H1 (cell line): Measurements from ENCODE around the gene EPB41L4B. TPM values are rescaled to one million over a fixed set of nuclear protein-coding genes. Genes with fewer than 3 reads are reported as not detected.

Experiments used
- CTCF ChIA-PET: fragments of 300-600 bp; sonication (Branson Sonifier 250); formaldehyde crosslinking; loops from one replicate; lab custom pipeline; 2021; ENCODE audit not compliant: partially characterized antibody; lab: Charles Lee
- POLR2A ChIA-PET: fragments of 300-600 bp; sonication (Branson Sonifier 250); formaldehyde crosslinking; loops from one replicate; lab custom pipeline; 2021; ENCODE audit warnings: inconsistent platforms; ENCODE audit not compliant: partially characterized antibody; lab: Charles Lee
- DNase-seq, 2 experiments: peaks; one replicate each; pipeline versions ENCODE4 v3.0.0 to v3.0.0-alpha.2; 2010 to 2022; ENCODE audit warnings: low spot score in 2 of 2, low read depth in 1 of 2, mixed read lengths in 1 of 2
- FAIRE-seq: peaks from 2 replicates; lab custom pipeline; 2011; peaks lifted over from hg19 to GRCh38; lab: Jason Lieb, UNC
- H2AFZ ChIP-seq: 2 replicates; pipeline ENCODE4 v1.8.1; 2012; ENCODE audit warnings: low read length, inconsistent platforms
- H2AK5ac ChIP-seq: 2 replicates; pipeline ENCODE4 v1.6.1; 2013; ENCODE audit warnings: low read depth, low read length
- H2BK120ac ChIP-seq: replicated peaks from 2 replicates; pipeline ENCODE3; 2013; ENCODE audit warnings: low read depth, low read length, inconsistent platforms
- H2BK12ac ChIP-seq: 2 replicates; pipeline ENCODE4 v1.6.1; 2013; ENCODE audit warnings: low read depth, low read length
- H2BK15ac ChIP-seq: 2 replicates; pipeline ENCODE4 v1.6.1; 2013; ENCODE audit warnings: low read length
- H2BK20ac ChIP-seq: 2 replicates; pipeline ENCODE4 v1.6.1; 2013; ENCODE audit warnings: low read length
- H2BK5ac ChIP-seq: 2 replicates; pipeline ENCODE4 v1.6.1; 2013; ENCODE audit warnings: low read depth, low read length
- H3K14ac ChIP-seq: 2 replicates; pipeline ENCODE4 v1.6.1; 2013; ENCODE audit warnings: inconsistent platforms; ENCODE audit not compliant: insufficient read length
- H3K18ac ChIP-seq: 2 replicates; pipeline ENCODE4 v1.6.1; 2013; ENCODE audit warnings: low read length; ENCODE audit errors: extremely low read depth
- H3K23ac ChIP-seq: 2 replicates; pipeline ENCODE4 v1.6.1; 2013; ENCODE audit warnings: inconsistent platforms; ENCODE audit not compliant: insufficient read length
- H3K23me2 ChIP-seq: 2 replicates; pipeline ENCODE4 v1.6.1; 2013; ENCODE audit warnings: low read depth, low read length
- H3K27ac ChIP-seq: 2 replicates; pipeline ENCODE4 v1.6.1; 2011; ENCODE audit warnings: low read depth, low read length, inconsistent platforms
- H3K27me3 ChIP-seq, 4 experiments: replicated peaks in 1 of 4; 1 replicate in 1 of 4; 2 replicates in 3 of 4; pipeline versions ENCODE4 v1.6.1 to v1.8.1; 2011 to 2013; ENCODE audit warnings: low read length in 3 of 4, mild to moderate bottlenecking in 3 of 4, inconsistent platforms in 2 of 4, mixed read lengths in 2 of 4, moderate library complexity in 1 of 4; ENCODE audit not compliant: control insufficient read depth in 3 of 4, insufficient read depth in 3 of 4; ENCODE audit errors: extremely low read depth in 1 of 4
- H3K36me3 ChIP-seq, 4 experiments: 2 replicates each; pipeline versions ENCODE4 v1.6.1 to v1.8.1; 2011 to 2013; ENCODE audit warnings: mild to moderate bottlenecking in 4 of 4, low read length in 3 of 4, moderate library complexity in 2 of 4, control low read depth in 1 of 4, inconsistent platforms in 1 of 4; ENCODE audit not compliant: insufficient read depth in 4 of 4, control insufficient read depth in 2 of 4
- H3K4ac ChIP-seq: replicated peaks from 2 replicates; pipeline ENCODE3; 2013; ENCODE audit warnings: low read length, low read depth, mixed read lengths, inconsistent platforms; ENCODE audit not compliant: insufficient read length
- H3K4me1 ChIP-seq, 4 experiments: replicated peaks in 1 of 4; 1 replicate in 1 of 4; 2 replicates in 3 of 4; pipeline versions ENCODE4 v1.6.1 to v1.8.1; 2011 to 2013; ENCODE audit warnings: low read length in 3 of 4, inconsistent platforms in 2 of 4, mixed read lengths in 1 of 4; ENCODE audit not compliant: insufficient read depth in 4 of 4, control insufficient read depth in 3 of 4
- H3K4me2 ChIP-seq, 2 experiments: 2 replicates each; pipeline versions ENCODE4 v1.6.1 to v1.8.1; 2011 to 2013; ENCODE audit warnings: low read depth in 2 of 2, low read length in 2 of 2, control low read depth in 1 of 2, inconsistent platforms in 1 of 2, mild to moderate bottlenecking in 1 of 2; ENCODE audit not compliant: insufficient read depth in 1 of 2
- H3K4me3 ChIP-seq, 4 experiments: fragments of 200-600, 300-600 bp in 1 of 4; sonication (generic), shearing (Covaris generic), sonication (Bioruptor Twin) in 1 of 4; 2 replicates each; pipeline versions ENCODE4 v1.5.1 to v1.8.1; 2011 to 2016; ENCODE audit warnings: low read length in 4 of 4, low read depth in 3 of 4, control low read depth in 2 of 4, inconsistent platforms in 2 of 4, mild to moderate bottlenecking in 2 of 4, mixed read lengths in 1 of 4, moderate library complexity in 1 of 4; ENCODE audit not compliant: insufficient read depth in 2 of 4; ENCODE audit errors: extremely low read depth in 1 of 4
- H3K56ac ChIP-seq: replicated peaks from 2 replicates; pipeline ENCODE3; 2013; ENCODE audit warnings: low read depth, mild to moderate bottlenecking, mixed read lengths, low read length, inconsistent platforms; ENCODE audit not compliant: insufficient read length
- H3K79me1 ChIP-seq: 2 replicates; pipeline ENCODE4 v1.6.1; 2013; ENCODE audit warnings: low read depth, low read length, control low read depth
- H3K79me2 ChIP-seq, 2 experiments: 2 replicates each; pipeline versions ENCODE4 v1.6.1 to v1.8.1; 2012 to 2013; ENCODE audit warnings: low read length in 2 of 2, mild to moderate bottlenecking in 2 of 2, inconsistent platforms in 1 of 2; ENCODE audit not compliant: insufficient read depth in 2 of 2, control insufficient read depth in 1 of 2
- H3K9ac ChIP-seq, 4 experiments: replicated peaks in 1 of 4; 1 replicate in 1 of 4; 2 replicates in 3 of 4; pipeline versions ENCODE4 v1.6.1 to v1.8.1; 2011 to 2013; ENCODE audit warnings: low read depth in 3 of 4, low read length in 3 of 4, control low read depth in 2 of 4, mild to moderate bottlenecking in 2 of 4, moderate library complexity in 2 of 4, inconsistent platforms in 1 of 4; ENCODE audit errors: extremely low read depth in 1 of 4
- H3K9me3 ChIP-seq, 2 experiments: 2 replicates each; pipeline versions ENCODE4 v1.6.1 to v1.8.1; 2012 to 2013; ENCODE audit warnings: mild to moderate bottlenecking in 2 of 2, moderate library complexity in 2 of 2, control low read depth in 1 of 2, inconsistent platforms in 1 of 2, low read depth in 1 of 2, low read length in 1 of 2, mixed read lengths in 1 of 2; ENCODE audit not compliant: insufficient read depth in 2 of 2
- H4K20me1 ChIP-seq, 2 experiments: replicated peaks in 1 of 2; 2 replicates each; pipeline versions ENCODE3 to v1.8.1; 2011 to 2013; ENCODE audit warnings: inconsistent platforms in 2 of 2, low read length in 2 of 2, mild to moderate bottlenecking in 1 of 2; ENCODE audit not compliant: insufficient read depth in 2 of 2, control insufficient read depth in 1 of 2
- H4K5ac ChIP-seq: 2 replicates; pipeline ENCODE4 v1.6.1; 2013; ENCODE audit warnings: low read length, low read depth, mixed read lengths, inconsistent platforms; ENCODE audit not compliant: insufficient read length
- H4K8ac ChIP-seq: 2 replicates; pipeline ENCODE4 v1.8.0; 2013; ENCODE audit warnings: mild to moderate bottlenecking, moderate library complexity, low read length, inconsistent platforms; ENCODE audit not compliant: insufficient read depth; ENCODE audit errors: extremely low read depth
- H4K91ac ChIP-seq: replicated peaks from 2 replicates; pipeline ENCODE3; 2013; ENCODE audit warnings: low read length, mixed read lengths, inconsistent platforms; ENCODE audit not compliant: insufficient read length
- ATF2 ChIP-seq: IDR thresholded peaks from 2 replicates; pipeline ENCODE4 v1.6.1; 2012; ENCODE audit warnings: low read length, inconsistent platforms
- CEBPB ChIP-seq: IDR thresholded peaks from 2 replicates; pipeline ENCODE4 v1.6.1; 2012; ENCODE audit warnings: low read depth, low read length
- E2F6 ChIP-seq: IDR thresholded peaks from 2 replicates; pipeline ENCODE4 v1.6.1; 2012; ENCODE audit warnings: inconsistent platforms
- FOSL1 ChIP-seq: IDR thresholded peaks from 2 replicates; pipeline ENCODE4 v1.6.1; 2011; ENCODE audit warnings: mild to moderate bottlenecking, low read depth, low read length, moderate library complexity; ENCODE audit not compliant: insufficient read depth
- GABPA ChIP-seq: IDR thresholded peaks from 2 replicates; pipeline ENCODE4 v1.6.1; 2011; ENCODE audit warnings: mild to moderate bottlenecking, low read length, moderate library complexity, borderline replicate concordance; ENCODE audit not compliant: insufficient read depth
- GTF2F1 ChIP-seq: IDR thresholded peaks from 2 replicates; pipeline ENCODE4 v1.6.1; 2012; ENCODE audit warnings: low read depth, low read length, improper control_type of control experiment, borderline replicate concordance
- JUND ChIP-seq: IDR thresholded peaks from 2 replicates; pipeline ENCODE4 v1.6.1; 2011; ENCODE audit warnings: mild to moderate bottlenecking, improper control_type of control experiment, low read length
- SP1 ChIP-seq: IDR thresholded peaks from 2 replicates; pipeline ENCODE4 v1.6.1; 2011; ENCODE audit warnings: low read depth, low read length
- SP2 ChIP-seq: IDR thresholded peaks from 2 replicates; pipeline ENCODE4 v1.6.1; 2012; ENCODE audit warnings: mild to moderate bottlenecking, low read length, inconsistent platforms
- SP4 ChIP-seq: IDR thresholded peaks from 2 replicates; pipeline ENCODE4 v1.6.1; 2012; ENCODE audit warnings: low read length, inconsistent platforms
- SUZ12 ChIP-seq: fragments of 200-600 bp; sonication (generic); IDR thresholded peaks from 2 replicates; pipeline ENCODE4 v1.6.1; 2012; ENCODE audit warnings: mild to moderate bottlenecking, inconsistent platforms, low read length, moderate library complexity, mixed read lengths
- TAF7 ChIP-seq: optimal IDR thresholded peaks from 2 replicates; pipeline ENCODE3; 2011; ENCODE audit warnings: low read depth, mild to moderate bottlenecking, inconsistent platforms, low read length, moderate library complexity, borderline replicate concordance
- TBP ChIP-seq: IDR thresholded peaks from 2 replicates; pipeline ENCODE4 v1.6.1; 2011; ENCODE audit warnings: low read depth, low read length, improper control_type of control experiment
- WGBS, 2 experiments: shearing (Covaris generic) in 1 of 2; methylation state at CpG; one replicate each; pipeline versions ENCODE4 v1.1.6 to v1.1.7; 2013 to 2015; ENCODE audit warnings: low lambda C conversion rate in 2 of 2, mixed read lengths in 2 of 2, inconsistent platforms in 1 of 2, low coverage in 1 of 2, missing lambda C conversion rate in 1 of 2; ENCODE audit not compliant: insufficient replicate concordance in 2 of 2, insufficient coverage in 1 of 2, insufficient read length in 1 of 2; ENCODE audit errors: extremely low coverage in 1 of 2, missing lambda C conversion rate in 1 of 2; 5-methylcytosine and 5-hydroxymethylcytosine counted together
- polyA plus RNA-seq, 7 experiments: library from polyadenylated mRNA; depleted of rRNA in 3 of 7; stranded (reverse) in 5 of 7; unstranded in 2 of 7; fragments of >200 nt in 5 of 7; fragments of 200-250 nt in 2 of 7; gene quantifications; 1 replicate in 5 of 7; 2 replicates in 1 of 7; 4 replicates in 1 of 7; pipeline versions ENCODE4 v1.2.1 to v1.2.3, GENCODE V29; 2011 to 2013; ENCODE audit warnings: missing spikeins in 2 of 7, mixed read lengths in 2 of 7
- total RNA-seq: library from RNA; stranded (reverse); fragmentation: NEBNext Ultra II Directional; extraction: Animal tissue kit (Norgen Biotek cat#: 25700); gene quantifications from 2 replicates; pipeline ENCODE4 v1.2.1, GENCODE V29; 2021

The EPB41L4B gene
- total and polyA plus RNA-seq, 2 of the 8 experiments (the other 6 are each of a cell fraction or from before 2014, with no cell fraction given), result 11.9 to 25.0 TPM

GRCh38 chr9:109289186-109289585 is 31.7 kb downstream of the EPB41L4B start:
- Histone ChIP-seq H3K23me2 (peaks cover 2% of the 10 kb centered on the region; the same call in 1 of the 2 replicates), H3K4ac (no peak overlapping the region), H3K4me2 (no peak overlapping the region), H3K9me3 (no peaks in the 10 kb centered on the region), H3K27me3 (no peaks in the 10 kb centered on the region), H4K20me1 (peaks cover 3 to 13% of the 10 kb centered on the region in 2 experiments), H3K18ac (no peak overlapping the region), H4K8ac (no peak overlapping the region), H3K9ac (no peak overlapping the region), H3K79me1 (peaks cover 14% of the 10 kb centered on the region; the same call in 1 of the 2 replicates), H3K23ac (no peak overlapping the region), H2AK5ac (no peak overlapping the region), H2BK20ac (no peak overlapping the region), H4K91ac (no peak overlapping the region), H2BK12ac (no peak overlapping the region), H3K36me3 (no peaks in the 10 kb centered on the region), H3K4me3 (no peak overlapping the region), H3K14ac (no peak overlapping the region), H2BK120ac (no peak overlapping the region), H4K5ac (no peak overlapping the region), H3K4me1 (peaks cover 1 to 4% (median 3%) of the 10 kb centered on the region in 4 experiments; a peak in 4 of 7 replicates), H3K56ac (no peak overlapping the region), H2BK5ac (no peak overlapping the region), H2AFZ (no peak overlapping the region), H2BK15ac (no peak overlapping the region), H3K79me2 (peaks cover 0 to 91% of the 10 kb centered on the region in 2 experiments), H3K27ac (no peak overlapping the region)
- DNase-seq (no peak), FAIRE-seq (no peak)
- ChIA-PET CTCF (interaction anchor here (1.3 to 1.7 kb wide), 3 partner anchors 44 to 121 kb away, joined by 3 to 4 read pairs (median 3); no protein-coding TSS in a partner anchor), POLR2A (no interaction called here)
- WGBS, 2 experiments, result 87% methylated on average over 5 of the region's 5 CpGs; no CpG with 5 or more reads in 1 of the 2 experiments
- no peak for TF ChIP-seq GABPA
- TF ChIP-seq GTF2F1, result no peak
- TF ChIP-seq CEBPB, result no peak
- no peak for TF ChIP-seq TBP
- no peak for TF ChIP-seq FOSL1
- no peak for TF ChIP-seq E2F6
- TF ChIP-seq JUND, result no peak
- no peak for TF ChIP-seq ATF2
- TF ChIP-seq SUZ12, result no peak
- TF ChIP-seq SP1, result no peak
- no peak for TF ChIP-seq SP2
- no peak for TF ChIP-seq TAF7
- TF ChIP-seq SP4, result no peak
